GM19372 (cell line): ENCODE data around the gene SPIN1.

Source experiments
- ATAC-seq: cut with Tn5 transposase; IDR thresholded peaks from one replicate; pipeline ENCODE4 v1.9.1; 2021; ENCODE audit warnings: mild to moderate bottlenecking, low read depth, moderate library complexity; ENCODE audit not compliant: unreplicated experiment

Gene SPIN1

DNA sequence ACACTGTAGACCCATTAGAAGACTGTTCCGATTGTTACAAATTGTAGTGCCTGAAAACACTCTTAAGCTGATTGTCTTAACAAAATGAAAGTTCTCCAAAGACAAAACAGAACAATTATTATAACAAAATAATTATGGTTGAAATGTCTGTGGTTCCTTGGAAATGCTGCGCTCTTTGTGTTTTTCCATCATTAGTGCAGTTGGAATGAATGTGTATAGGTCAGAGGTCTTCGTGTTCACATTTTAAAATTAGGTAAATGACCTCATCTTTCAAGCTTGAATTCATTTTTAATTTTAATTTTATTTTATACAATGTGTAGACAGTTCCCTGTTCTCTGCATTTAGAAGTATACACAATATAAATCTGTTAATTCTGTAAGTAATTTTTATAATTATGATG is 90.0 kb downstream of the SPIN1 start:
- no peak for ATAC-seq

DNA sequence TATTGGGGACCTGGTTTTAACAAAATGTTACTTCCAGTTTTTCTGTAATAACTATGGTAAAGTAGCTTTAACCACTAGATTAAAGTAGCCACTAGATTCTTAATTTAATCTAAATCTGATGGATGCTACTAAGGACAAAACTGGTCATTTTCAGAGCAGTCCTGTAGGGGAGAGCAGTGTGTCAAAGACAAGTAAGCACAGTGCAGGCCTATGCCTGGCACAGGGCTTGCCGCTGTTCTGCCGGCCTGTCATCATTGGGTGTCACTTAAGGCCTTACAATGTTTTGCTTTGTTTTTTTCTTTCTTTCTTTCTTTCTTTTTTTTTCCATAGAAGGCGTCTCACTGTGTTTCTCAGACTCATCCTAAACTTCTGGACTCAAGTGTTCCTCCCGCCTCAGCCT is 93.7 kb downstream of the SPIN1 start:
- no peak for ATAC-seq

DNA sequence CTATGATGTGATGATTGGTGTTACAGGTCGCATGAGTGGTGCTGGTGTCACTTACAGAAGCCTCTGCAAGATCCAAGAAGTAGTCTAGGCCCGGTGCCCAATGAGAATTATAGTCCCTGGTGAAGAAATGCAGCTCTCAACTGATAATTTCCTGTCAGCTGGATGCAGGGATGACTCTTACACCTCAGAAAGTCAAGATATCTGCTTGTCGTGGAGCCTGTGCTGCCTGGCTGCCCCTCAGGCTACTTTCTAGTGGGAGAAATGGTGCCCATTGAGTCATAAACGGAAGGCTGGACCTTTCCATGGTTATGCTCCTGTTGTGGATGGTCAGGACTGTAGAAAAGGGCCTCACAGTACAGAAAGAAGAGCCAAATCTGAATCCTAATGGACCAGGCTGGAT is 99.9 kb downstream of the SPIN1 start:
- no peak for ATAC-seq

DNA sequence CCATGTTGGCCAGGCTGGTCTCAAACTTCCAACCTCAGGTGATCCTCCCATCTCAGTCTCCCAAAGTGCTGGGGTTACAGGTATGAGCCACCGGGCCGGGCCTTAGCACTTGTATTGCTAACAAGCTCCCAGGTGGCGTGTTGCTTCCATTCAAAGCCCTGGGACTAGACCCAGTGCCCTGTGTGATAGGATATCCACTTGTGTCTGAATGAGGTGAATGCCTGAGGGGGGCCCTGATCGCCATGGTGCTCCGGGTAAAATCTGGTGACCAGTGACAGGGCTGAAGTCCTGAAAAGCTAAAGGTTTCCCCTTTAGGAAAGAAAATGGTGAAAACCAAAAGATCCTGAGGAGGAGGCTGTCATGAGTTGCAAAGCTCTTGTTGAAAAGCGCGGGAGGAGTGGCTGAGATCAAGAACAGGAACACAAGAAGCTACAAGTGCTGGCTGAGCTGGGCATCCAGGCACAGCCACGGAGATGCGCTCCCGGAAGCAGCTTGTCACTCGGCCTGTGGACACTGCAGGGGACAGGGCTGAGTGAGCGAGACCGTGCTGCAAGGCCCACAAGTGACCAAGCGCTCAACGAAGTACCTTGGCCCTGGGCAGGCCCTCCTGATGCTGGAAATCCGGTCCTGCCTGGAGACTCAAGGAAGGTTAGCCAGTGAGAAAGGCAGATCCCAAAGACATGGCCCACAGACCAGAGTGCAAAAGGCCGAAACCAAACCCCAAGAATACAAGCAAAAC is 106.9 kb downstream of the SPIN1 start:
- no peak for ATAC-seq

DNA sequence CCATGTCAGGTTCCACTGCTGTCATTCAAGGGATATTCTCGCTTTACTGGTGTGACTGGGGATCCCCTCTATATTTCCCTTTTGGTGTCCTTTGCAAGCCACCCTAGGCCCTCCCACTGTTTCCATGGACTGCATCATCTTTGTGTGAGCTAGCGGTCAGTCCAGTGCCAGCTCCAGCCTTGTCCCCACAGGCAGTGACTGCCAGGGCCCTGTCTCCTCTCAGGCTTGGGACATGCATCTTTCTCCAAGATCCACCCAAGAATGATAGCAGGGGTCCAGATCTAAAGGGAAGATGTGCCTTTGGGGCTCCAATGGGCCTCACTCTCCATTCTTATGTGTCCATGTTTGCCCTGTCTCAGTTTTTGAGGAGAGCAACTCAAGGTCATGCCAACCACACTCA is 109.0 kb downstream of the SPIN1 start:
- no peak for ATAC-seq

DNA sequence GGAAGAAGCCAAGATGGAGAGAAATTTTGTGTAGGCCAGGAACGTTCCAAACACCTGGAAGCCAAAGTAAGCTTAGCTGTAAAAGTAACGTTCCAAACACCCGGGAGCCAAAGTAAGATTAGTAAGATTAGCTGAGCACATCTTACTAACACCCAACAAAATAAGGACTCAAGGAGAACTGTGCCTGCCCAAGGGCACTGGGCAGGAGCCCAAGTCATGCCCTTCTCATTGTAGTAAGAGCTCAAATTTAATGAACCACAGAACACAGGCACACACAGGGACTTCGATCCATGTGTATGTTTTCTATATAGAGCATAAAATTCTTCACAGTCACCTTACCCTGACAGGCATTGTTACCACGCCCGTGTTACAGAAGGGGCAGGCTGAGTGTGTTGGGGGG is 110.6 kb downstream of the SPIN1 start:
- no peak for ATAC-seq

DNA sequence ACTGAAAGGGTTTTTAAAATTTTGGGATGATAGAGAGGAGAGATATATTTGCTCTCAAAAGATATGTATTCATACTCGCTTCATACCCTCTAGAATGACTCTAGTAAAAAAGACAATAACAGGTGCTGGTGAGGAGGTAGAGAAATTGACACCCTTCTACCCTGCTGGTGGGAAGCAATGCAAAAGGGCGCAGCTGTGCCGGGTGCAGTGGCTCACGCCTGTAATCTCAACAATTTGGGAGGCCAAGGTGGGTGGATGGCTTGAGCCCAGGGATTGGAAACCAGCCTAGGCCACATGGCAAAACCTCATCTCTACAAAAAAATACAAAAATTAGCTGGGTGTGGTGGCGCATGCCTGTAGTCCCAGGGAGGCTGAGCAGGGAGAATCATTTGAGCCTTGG is 112.8 kb downstream of the SPIN1 start:
- ATAC-seq = no peak

DNA sequence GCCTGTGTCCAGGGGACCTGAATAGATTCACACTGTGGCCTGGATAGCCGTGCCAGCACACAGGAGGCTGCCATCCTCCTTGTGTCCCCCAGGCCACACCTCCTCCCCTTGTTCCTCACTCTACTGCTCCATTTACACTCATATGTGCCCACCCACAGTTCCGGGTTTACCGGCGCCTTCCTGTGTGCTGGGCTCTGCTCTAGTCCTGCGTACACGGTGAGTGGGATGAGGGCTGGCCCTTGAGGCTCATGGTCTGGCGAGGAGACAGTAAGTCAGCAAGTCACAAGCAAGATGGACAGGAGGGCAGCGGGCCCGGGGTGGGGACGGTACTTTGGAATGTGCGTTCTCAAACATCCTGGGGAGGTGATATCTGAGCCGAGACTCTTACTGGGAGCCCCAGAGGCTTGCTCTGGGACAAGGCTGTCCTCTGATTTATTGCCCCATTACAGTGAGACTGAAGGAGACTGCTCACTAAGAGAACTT is 114.3 kb downstream of the SPIN1 start:
- ATAC-seq = no peak

DNA sequence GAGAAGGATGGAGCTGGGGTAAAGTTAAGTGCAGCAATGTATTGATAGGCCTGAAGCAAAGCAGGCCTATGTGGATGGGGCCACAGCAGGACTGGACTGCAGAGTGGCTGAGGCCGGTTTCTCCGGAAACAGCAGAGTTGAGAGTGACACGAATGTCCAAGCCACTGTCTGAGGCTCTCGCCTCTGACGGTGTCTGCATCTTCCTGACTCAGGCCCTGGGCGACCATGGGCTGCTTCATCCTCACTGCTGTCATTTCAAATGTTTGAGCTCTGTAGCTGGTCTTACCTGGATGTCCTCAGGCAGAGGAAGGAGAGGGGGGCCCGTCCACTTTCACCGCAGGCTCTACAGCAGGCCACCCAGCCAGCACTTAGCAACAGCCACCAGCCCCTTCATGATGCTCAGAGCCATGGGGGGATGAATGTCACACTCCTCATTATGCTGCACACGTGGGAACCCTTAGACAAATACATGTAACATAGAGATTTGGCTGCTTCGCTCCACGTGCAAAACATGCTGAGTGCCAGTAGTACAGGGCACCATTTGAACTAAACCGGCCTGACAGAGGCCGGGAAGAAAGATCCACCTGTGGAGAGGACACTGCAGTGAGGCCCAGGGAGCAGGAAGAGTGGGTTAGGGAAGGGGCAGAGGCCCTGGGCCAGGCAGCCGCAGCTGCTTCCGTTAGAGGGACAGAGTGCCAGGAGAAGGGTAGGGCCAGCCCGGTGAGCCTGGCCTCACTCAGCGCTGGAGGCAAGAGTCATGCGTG is 115.0 kb downstream of the SPIN1 start:
- ATAC-seq = no peak

DNA sequence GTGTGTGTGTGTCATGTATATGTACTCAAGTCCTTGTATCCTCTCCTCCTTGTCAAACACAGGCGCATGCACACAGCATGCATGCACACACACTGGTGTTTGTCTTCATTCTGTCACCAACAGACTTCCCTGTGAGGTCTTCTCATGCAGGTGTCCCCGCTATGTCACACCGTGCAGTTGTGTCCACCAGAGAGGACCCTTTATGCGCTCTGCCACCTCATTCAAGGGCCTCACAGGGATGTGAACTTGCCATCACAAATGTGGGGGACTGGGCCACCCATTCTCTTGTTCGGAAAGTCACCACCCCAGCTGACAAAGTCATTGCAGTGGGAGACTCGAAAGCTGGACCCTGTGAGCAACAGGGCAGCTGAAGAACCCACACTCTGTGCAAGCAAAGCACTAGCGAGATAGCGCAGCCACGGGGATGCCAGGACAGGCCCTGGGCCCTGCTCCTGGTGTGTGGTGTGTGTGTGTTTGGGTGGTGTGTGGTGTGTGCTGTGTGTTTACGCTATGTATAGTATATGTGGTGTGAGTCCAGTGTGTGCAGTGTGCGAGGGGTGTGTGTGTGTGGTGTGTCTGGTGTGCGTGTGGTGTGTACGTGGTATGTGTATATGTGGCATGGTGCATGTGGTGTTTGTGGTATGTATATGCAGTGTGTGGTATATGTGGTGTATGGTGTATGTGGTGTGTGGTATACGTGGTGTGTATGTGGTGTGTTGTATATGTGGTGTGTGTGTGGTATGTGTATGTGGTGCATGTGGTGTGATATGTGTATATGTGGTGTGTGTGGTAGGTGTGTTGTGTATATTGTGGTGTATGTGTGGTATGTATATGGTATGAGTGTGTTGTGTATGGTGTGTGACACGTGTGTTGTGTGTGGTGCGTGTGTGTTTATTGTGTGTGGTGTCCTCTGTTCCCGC is 115.9 kb downstream of the SPIN1 start:
- no peak for ATAC-seq

DNA sequence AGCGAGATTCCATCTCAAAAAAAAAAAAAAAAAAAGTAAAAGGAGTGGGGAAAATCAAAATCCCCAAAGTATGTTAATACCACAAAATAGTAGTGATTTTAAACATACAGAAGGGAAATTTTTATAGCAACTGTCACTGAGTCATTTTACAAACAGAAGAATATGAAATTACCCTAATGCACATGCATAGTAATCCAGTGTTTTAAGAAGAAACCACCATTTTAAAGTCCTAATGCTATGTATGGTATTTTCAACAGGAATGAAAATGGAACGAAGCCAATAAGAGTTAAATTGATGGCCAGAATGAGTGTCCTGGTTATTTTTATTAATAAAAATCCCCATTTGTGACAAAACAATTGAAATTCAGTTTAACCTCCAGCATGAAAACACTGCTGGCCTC is 120.1 kb downstream of the SPIN1 start:
- no peak for ATAC-seq

DNA sequence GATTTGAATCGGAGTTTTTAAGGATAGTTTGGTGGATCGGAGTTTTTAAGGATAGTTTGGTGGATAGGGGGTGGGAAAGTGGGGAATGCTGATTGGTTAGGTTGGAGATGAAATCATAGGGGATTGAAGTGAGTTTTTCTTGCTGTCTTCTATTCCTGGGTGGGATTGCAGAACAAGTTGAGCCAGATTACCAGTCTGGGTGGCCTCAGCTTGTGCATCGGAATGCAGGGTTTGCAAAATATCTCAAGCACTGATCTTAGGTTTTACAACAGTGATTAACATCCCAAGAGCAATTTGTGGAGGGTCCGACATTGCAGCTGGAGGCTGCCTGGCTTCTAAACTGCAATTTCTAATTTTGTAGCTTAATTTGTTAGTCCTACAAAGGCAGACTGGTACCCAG is 123.7 kb downstream of the SPIN1 start:
- ATAC-seq = no peak

DNA sequence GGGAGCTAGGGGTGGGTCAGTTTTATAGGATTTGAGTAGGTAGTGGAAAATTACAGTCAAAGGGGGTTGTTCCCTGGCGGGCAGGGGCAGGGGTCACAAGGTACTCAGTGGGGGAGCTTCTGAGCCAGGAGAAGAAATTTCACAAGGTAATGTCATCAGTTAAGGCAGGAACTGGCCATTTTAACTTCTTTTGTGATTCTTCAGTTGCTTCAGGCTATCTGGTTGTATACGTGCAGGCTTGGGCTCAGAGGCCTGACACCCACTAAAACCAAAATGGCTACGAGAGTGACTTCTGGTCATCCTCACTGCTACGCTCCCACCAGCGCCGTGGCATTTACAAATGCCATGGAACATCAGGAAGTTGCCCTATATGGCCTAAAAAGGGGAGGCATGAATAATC is 126.0 kb downstream of the SPIN1 start:
- ATAC-seq = no peak

DNA sequence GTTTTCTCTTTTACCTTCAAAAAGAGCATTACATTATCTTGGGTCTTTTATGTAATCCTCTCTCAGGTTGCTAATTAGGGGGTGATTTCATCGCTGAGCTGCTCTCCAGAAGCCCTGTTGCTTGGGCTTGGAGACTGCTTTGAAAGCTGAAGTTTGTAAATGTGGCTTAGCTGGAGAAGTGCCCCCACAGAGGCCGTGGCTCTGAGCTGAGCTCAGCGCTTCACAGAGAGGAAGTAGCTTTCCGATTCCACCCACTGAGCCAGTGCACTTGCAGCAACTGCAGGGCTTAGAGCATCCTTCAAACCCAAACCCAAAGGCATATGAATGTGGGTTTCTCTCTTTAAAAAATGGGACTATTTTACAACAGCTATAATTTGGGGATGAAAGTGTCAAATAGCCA is 133.1 kb downstream of the SPIN1 start:
- no peak for ATAC-seq

DNA sequence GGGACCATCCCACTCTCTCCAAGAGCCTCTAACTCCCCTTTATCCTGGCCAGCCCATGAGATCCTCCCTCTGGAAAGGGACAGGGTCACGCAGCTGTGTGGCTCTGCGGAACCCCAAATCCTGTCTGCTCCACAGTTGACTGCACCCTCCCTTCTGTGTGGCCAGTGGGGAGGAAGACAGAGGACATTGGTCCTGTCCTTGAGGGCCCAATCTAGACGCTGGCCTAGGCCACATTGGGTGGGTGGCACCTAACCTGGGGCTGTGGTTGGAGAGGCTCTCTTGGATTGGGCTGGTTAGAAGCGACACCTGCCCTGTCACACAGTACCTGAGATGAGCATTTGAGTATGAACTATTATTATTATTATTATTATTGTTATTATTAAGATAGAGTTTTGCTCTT is 134.1 kb downstream of the SPIN1 start:
- no peak for ATAC-seq

DNA sequence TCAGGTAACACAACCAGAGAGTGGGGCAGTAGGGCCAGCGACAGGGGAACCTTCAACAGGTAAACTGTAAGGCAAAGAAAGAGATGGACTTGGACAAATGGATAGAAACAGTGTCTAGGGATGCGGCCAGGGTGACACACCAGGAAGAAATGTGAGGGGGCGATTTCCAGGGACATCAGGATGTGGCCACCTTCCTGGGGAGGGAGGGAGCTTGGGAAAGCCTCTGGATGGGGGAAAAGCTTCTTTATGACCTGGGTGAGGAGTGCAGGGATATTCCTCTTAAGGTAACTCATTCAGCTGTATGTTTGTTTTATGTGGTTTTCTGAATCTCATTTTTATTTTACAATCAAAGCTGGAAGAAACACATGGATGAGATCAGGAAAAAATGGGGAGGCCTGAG is 134.8 kb downstream of the SPIN1 start:
- no peak for ATAC-seq

DNA sequence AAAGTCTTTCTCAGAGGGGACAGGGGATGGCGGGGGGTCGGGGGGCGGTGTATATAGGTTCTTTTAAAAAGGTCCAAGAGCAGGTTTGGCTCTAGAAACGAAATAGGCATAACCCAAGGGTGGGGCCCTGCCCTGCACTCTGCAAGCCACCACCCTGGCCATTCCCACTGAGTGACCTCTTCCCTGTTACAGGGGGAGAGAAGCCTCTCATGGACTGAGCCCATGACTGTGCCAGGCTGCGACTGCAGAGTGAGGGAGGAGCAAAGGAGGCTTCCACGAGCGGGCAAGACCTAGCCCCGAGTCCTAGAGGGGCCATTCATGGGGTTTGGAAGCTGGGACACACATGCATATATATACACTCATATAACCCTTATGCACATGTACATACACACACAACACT is 136.7 kb downstream of the SPIN1 start:
- ATAC-seq = no peak

DNA sequence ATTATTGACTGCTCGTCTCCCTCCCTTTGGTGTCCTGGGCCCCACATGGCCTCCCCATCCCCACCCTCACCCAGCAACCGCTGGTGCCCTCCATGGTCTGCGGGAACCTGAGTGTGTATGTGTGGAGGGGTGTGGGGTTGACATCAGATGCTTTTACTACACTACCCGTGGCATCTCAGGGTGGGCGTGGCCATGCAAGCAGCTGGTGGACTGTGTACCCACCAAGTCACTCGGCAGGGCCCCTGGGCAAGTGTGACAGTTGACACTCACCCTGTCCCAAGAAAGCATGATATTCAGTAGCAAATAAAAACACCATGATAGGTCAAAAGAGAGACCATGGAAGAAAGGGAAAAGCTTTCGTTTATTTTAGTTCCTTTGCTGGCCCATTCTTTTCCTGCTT is 139.4 kb downstream of the SPIN1 start:
- no peak for ATAC-seq
